ENCODE measurements around the gene TLE2. TPM values are rescaled to one million over a fixed set of nuclear protein-coding genes. Genes with fewer than 3 reads are reported as not detected.

The TLE2 gene
- total RNA-seq, 1 experiment from 2014 or later: 3.1 TPM

DNA sequence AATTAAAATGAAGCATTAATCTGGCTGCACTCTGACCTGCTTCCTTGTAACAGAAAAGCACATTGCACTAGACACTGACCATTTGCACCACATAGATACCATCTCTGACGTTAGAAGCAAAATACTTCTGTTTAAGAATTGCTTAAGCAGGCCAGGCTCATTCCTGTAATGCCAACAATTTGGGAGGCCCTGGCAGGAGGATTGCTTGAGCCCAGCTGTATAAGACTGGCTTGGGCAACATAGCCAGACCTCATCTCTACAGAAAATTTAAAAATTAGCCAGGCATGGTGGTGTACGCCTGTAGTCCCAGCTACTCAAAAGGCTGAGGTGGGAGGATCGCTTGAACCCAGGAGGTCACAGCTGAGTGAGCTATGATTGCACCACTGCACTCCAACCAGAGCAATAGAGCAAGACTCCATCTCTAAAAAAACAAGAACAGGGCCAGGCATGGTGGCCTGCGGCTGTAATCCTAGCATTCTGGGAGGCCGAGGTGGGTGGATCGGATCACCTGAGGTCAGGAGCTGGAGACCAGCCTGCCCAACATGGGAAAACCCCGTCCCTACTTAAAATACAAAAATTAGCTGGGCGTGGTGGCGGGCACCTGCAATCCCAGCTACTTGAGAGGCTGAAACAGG lies 58.8 kb downstream of the TLE2 start:
- H3K27ac ChIP-seq (ENCODE audit: insufficient read length, low read depth, low read length): no peak overlapping the region
- TF ChIP-seq, protein P1, sequence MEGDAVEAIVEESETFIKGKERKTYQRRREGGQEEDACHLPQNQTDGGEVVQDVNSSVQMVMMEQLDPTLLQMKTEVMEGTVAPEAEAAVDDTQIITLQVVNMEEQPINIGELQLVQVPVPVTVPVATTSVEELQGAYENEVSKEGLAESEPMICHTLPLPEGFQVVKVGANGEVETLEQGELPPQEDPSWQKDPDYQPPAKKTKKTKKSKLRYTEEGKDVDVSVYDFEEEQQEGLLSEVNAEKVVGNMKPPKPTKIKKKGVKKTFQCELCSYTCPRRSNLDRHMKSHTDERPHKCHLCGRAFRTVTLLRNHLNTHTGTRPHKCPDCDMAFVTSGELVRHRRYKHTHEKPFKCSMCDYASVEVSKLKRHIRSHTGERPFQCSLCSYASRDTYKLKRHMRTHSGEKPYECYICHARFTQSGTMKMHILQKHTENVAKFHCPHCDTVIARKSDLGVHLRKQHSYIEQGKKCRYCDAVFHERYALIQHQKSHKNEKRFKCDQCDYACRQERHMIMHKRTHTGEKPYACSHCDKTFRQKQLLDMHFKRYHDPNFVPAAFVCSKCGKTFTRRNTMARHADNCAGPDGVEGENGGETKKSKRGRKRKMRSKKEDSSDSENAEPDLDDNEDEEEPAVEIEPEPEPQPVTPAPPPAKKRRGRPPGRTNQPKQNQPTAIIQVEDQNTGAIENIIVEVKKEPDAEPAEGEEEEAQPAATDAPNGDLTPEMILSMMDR (conservative IDR thresholded peaks at IDR 0.05): no peak
- H2BK5ac ChIP-seq (ENCODE audit: insufficient read length, low read length): no peak overlapping the region
- H3K36me3 Mint-ChIP-seq (ENCODE audit: insufficient read depth in 1 of 3, low read depth in 3 of 3): no peaks in the 10 kb centered on the region
- no peaks in the 10 kb centered on the region for H3K23me2 ChIP-seq (ENCODE audit: insufficient read length, low read depth, low read length, poor library complexity, severe bottlenecking)
- DNase-seq: no peak
- H3K14ac ChIP-seq (ENCODE audit: insufficient read depth, low read length): no peak overlapping the region
- H4K5ac ChIP-seq (ENCODE audit: insufficient read length, low read depth, low read length): no peak overlapping the region
- H3K4me1 ChIP-seq (ENCODE audit: insufficient read depth, low read length): no peaks in the 10 kb centered on the region
- no peak overlapping the region for H3K23ac ChIP-seq (ENCODE audit: insufficient read length, low read depth, low read length)
- H3K27me3 Mint-ChIP-seq (ENCODE audit: low read depth): peaks cover 31% of the 10 kb centered on the region
- no peak overlapping the region for H3T11ph ChIP-seq (ENCODE audit: low read length)
- H4K91ac ChIP-seq (ENCODE audit: insufficient read length, low read depth, low read length): no peak overlapping the region
- peaks cover 0 to under 1% of the 10 kb centered on the region in 2 experiments; a peak in 2 of 5 replicates for H3K9me3 Mint-ChIP-seq
- H3K79me1 ChIP-seq (ENCODE audit: insufficient read depth, low read depth, low read length, poor library complexity, severe bottlenecking): no peaks in the 10 kb centered on the region
- H3K56ac ChIP-seq (ENCODE audit: insufficient read length, low read depth, low read length): no peak overlapping the region
- H3K9me3 ChIP-seq (ENCODE audit: control insufficient read depth, low read depth, low read length): no peaks in the 10 kb centered on the region
- H2AFZ ChIP-seq (ENCODE audit: low read length): no peak overlapping the region
- no peak overlapping the region for H3K9ac ChIP-seq (ENCODE audit: extremely low read depth, insufficient read length, low read length)
- H4K8ac ChIP-seq (replicated peaks; ENCODE audit: insufficient read length, low read depth, low read length): no peak overlapping the region
- H3K4me3 Mint-ChIP-seq: no peak overlapping the region
- no peak overlapping the region for H2BK20ac ChIP-seq (ENCODE audit: low read depth, low read length, poor library complexity, severe bottlenecking)
- no peaks in the 10 kb centered on the region for H4K20me1 ChIP-seq (ENCODE audit: control insufficient read depth, insufficient read depth, insufficient read length)
- H3K18ac ChIP-seq (ENCODE audit: insufficient read length, low read depth, low read length): no peak overlapping the region
- H3K4ac ChIP-seq (ENCODE audit: low read depth, low read length): no peak overlapping the region
- H2BK12ac ChIP-seq (ENCODE audit: insufficient read length, low read depth, low read length): no peak overlapping the region
- H3K4me2 ChIP-seq (ENCODE audit: insufficient read depth, insufficient read length, low read length): no peak overlapping the region
- H2AK5ac ChIP-seq (ENCODE audit: insufficient read length, low read length): no peak overlapping the region
- no peak overlapping the region for H2BK120ac ChIP-seq (ENCODE audit: low read depth, low read length, poor library complexity, severe bottlenecking)
- H2BK15ac ChIP-seq (ENCODE audit: low read depth, low read length): no peak overlapping the region
- no peaks in the 10 kb centered on the region for H3K79me2 ChIP-seq (ENCODE audit: insufficient read depth, low read length)
- H3K27me3 ChIP-seq (ENCODE audit: insufficient read depth, low read length): no peaks in the 10 kb centered on the region
- no peak overlapping the region for H3K27ac Mint-ChIP-seq
- H3K4me1 Mint-ChIP-seq: peaks cover 6 to 8% of the 10 kb centered on the region in 2 experiments
- no CpG with 5 or more reads among the region's 9 CpGs for WGBS (ENCODE audit: extremely low coverage, insufficient read length, low lambda C conversion rate)

Data from H9 (cell line).